Endometrium (tissue), 2 donors: ENCODE measurements around the gene TLX2.

Source experiments
- FAIRE-seq: peaks from 2 replicates; lab custom pipeline; 2012; peaks lifted over from hg19 to GRCh38; lab: Jason Lieb, UNC
- donor health status: control.
- donor health status: control.

TLX2 gene

DNA sequence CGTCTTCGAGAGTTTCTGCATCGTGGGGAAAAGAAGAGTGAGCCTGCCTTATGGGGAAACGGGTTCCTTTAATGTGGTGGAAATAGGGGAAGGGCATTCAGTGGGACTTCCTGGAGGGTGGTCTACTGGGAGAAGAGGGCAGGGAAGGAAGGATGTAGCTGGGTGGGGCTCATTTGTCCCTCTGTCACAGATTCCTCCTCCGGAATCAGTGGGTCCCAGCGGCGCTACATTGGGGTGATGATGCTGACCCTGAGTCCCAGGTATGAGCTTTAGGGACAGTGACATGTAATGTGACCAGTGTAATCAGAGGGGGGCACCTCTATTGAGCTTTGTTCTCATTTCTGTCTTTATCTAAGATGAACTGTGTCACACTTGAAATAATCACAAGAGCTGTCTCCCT is 17.4 kb downstream of the TLX2 start:
- FAIRE-seq = no peak

DNA sequence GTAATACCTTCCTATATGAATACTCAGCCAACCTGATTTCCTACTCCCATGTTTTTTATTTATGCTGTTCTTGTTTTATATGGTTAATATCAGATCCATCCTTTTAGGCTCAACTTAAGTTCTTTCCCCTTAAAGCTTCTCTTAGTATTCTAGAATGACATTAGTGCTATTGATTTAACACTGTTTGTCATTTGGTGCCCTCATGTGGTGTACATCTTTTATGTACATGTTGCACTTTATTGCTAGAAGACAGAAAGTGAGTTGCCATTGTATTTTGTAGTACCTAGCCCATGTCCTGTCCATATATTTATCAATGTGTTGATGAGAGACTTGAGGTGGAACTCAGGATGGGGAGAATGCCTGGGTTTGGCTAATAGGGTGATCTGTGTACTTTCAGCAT is 18.0 kb downstream of the TLX2 start:
- FAIRE-seq = no peak

DNA sequence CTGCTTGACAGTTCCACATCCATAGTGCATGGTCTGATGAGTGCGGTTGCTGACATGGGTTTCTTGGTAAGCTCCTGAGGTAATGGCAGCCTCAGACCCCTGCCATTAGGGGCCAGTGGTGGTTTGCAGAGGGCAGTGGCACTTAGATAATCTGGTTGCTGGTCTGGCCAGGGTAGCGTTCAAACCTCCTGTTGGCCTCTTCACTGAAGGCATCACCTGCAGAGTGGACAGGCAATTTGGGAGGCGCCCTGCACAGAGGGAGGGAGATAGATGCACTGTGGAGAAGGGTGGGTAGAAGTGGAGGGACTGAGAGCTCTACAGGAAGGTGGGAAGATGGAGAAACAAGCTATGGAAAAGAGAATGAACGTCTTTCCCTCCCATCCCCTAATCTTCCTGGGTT is 19.2 kb downstream of the TLX2 start:
- FAIRE-seq = no peak

DNA sequence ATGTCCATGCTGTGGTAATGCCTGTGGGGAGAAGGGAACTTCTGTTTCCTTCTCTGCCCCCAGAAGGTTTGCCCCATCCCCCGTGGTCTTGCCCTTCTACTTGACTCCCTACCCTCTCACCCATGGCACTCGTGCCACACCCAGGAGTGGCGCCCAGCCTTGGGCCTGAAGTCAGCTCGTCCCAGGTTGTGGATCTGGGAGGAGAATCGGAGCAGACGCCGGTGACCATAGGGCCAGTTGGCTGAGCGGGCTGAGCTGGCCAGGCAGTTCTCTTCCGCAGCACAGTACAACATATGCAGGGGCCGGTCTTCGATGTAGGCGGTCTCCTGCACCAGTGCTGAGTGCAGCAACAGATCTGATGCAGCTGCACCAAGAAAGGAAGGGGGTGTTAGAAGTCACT is 20.2 kb downstream of the TLX2 start:
- no peak for FAIRE-seq

DNA sequence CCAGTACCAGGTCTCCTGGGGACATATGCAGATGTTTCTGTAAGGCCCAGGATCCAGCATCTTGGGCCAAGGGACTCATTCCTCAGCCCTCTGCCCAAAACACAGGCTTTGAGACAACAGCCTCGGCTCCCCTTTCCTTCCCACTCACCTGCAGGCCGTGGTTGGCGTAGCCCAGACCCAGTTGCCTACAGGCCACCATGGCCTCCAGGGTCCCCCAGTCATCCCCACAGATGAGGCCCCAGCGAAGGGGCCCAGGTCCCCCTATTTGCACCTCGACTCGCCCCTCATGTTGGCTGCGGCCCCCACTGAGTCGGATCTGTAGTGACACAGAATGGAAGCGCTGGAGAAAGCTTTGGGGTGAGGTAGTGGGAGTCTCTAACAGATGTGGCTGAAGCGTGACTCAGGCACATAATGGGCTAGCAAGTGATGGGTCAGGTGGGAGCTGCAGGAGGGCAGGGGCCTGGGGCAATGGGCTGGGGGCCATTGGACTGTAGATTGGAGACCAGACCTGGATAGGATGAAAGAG is 21.3 kb downstream of the TLX2 start:
- no peak for FAIRE-seq

DNA sequence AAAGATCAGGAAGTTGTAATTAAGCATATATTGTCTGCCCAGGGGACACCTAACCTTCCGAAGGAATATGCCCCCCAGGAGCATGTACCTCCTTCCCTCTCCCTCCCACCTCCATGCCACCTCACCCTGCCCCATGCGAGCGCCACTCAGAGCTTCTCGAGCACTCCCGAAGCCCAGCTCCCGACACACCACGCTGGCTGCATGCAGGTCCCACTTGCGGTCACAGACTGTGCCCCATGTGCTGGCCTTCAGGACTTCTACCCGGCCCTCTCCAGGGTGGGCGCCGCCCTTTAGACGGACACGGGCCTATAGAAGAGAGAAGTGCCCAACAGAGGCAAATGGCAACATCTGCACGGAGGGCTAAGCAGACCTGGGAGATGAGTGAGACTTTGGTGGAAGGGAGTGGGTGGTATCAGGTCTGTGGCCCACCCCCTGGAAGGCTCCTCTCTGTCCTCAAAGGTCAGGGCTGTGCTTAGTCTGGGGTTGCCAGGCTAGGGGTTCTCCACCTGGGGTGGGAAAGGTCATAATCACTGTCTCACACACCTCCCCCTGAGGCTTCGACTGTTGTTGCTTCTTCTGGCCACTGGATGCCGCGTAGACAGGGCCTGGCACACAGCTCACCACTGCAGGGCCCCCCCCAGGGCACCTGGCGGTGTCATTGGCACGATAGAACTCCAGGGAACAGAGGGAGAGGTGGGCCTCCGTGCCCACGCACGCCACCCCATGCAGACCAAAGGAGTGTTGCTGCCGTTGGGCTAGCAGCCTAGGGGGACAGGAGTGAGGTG is 22.1 kb downstream of the TLX2 start:
- no peak for FAIRE-seq

DNA sequence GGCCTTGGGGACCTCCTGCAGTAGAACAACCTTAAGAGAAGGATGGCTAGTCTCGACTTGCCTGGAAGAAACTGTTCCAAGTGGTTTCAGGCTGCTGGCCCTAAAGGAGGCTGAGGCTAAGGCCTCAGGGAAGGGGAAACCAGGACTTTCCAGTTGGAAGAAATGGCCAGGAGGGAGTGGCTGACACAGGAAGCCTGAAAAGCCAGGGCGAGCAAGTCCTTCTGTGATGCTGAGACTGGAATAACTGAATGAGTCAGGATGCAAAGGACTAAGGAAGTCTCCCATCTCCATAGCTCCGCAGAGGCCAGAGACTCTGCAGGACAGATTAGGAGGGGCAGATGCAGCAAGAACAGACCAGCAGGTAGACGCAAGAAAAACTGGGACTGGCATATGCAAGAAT is 22.9 kb downstream of the TLX2 start:
- no peak for FAIRE-seq

DNA sequence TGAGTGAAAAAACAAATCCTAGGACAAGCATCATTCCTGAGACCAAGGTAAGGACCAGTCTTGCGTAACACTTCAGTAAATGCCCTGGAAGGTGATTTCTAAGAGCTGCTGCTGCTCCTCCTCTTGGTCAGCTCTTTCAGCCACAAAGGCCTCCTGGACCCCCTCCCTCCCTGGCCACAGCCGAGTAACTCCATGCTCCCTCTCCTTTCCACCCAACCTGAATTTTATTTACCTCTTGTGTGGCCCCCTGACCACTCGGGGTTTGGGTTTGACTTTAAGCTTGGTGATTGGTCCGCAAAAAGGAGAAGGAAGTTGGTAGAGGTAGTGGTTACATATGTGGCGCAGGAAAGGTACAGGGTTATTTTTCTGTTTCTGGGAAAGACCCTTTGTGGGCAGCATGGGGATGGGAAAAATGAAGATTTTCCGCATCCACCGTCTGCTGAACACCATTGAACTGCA is 24.7 kb downstream of the TLX2 start:
- FAIRE-seq = no peak

DNA sequence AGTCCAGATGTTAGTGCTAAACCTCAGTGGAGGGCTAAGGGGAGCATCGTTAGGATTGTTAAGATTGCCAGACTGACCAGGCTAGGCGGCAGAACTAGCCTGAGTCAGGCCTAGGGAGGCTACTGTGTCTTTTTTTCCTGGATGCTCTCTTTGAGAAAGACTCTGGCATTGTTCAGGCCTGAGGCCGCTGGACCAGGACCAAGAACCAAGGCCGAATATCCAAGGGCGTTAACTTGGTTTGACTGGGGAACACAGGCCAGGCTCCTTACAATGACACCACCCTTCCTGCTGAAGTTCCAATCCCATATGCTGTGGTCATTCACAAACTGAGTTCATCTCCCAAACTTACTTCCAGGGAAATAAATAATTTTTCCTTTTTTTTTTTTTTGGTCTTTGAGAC is 26.0 kb downstream of the TLX2 start:
- no peak for FAIRE-seq

DNA sequence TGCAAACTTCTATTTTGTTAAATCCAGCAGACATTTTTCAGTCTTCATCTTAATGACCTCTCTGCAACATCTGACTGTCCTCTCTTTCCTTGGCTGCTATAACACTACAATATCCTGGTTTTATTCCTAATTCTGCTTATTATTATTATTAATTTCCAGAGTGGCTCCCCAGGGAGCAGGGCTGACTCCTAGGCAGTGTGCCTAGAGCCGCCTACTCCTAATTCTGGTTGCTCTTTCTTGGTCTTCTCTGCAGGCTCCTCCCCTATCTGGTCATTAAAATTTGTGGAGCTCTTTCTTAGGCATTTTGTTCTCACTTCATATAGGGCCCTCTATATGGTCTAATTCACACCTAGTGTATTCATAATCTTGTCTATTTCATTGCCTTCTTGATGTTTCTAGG is 28.7 kb downstream of the TLX2 start:
- no peak for FAIRE-seq

DNA sequence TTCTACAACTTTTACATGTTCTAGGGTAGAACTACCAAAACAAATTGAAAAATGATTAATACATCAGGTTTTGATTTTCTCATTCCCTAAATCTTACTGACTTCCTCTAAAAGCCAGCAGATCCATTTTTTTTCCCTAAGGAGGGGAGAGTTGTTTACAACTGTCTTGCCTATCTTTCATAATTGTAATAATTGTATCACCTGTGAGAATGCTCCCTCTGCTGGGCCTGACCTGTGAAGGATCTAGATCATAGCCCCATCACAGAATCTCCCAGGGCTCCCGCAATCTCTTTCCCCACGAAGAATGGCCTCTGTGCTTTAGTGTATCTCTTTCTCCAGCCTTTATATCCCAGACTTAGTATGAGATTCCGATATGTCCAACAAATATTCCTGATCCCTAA is 30.4 kb downstream of the TLX2 start:
- FAIRE-seq = no peak

DNA sequence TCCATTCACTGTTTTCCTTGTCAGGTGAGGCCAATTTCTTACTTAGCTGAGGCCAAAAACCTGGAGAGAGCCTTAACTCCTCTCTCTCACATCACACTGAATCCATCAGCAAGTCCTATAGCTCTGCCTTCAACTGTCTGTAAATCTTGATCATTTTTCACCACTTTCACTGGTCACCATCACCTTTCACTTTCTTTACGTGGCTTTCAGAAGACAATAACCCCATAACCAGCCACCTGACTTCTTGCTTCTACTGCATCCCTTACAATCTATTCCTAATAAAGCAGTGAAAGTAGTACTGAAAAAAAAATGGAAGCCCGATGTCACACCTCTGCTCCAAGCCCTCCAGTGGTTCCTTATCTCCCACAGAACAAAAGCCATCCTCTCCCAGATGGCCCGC is 31.8 kb downstream of the TLX2 start:
- no peak for FAIRE-seq

DNA sequence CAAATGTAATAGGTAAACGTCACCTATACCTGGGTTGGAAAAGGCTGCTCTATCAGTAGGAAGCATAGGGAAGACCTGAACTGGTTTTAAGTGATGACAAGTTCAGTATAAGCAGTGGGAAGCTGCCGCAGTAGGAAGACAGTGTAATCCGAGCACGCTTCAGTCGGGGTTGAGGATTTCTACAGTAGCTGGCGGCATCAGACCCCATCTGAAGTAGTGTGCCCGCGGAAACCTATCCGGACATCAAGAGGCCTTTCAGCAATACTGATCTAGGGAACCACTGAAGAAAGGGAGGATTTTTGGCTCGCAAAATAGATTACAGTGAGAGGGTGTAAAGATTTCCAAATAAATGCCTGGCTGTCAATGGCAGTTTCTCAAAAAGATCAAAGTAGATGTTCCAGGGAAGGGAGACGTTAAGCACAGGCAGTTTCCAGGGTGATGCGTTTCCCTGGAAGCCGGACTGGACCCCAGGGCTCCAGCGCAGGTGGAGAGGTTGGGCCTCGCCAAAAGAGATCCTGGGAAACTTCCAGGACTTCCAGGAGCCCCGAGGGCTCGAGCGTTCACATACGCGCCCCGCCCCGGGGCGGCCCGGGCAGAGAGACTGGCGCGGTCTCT is 34.1 kb downstream of the TLX2 start:
- no peak for FAIRE-seq

DNA sequence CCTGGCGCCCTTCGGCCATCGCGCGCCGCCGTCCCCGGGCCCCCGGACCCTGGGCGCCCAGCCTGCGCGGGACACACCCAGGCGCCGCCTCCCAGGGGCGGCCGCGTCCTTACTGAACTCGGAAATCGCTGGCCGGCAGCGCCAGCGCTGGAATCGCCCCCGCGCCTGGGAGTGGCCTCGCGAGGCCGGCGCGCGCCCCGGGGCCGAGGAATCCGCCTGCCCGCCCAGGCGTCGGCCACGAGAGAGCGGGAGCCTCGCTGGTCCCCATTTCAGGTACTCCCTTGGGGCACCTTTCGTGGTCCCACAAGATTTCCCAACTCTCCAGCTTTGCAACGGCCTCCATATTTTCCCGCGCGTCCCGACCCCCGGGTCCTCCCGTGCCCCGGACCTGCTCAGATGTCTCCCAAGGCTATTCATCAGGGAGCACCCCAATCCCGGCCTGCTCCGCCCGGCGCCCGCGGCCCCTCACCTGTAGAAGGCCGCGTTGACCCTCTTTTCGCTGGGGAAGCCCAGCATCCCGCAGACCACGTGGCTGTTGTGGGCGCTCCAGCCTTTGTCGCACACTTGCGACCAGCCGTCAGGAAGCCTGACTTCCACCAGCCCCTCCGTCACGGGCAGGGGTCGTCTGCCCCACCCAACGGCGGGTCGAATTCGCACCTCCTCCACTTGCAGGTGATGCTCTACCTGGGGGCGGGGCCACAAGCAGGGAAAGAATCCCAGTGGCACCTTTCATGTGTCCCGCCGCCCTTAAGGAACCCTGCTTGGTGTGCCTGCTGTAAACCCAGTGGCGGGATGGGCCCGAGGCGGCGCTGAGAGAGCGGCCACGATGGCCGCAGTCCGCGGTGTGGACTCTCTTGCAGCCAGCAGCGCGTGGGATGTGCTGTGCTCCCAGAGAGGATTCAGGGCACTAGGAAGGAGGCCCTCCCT is 34.9 kb downstream of the TLX2 start:
- no peak for FAIRE-seq

DNA sequence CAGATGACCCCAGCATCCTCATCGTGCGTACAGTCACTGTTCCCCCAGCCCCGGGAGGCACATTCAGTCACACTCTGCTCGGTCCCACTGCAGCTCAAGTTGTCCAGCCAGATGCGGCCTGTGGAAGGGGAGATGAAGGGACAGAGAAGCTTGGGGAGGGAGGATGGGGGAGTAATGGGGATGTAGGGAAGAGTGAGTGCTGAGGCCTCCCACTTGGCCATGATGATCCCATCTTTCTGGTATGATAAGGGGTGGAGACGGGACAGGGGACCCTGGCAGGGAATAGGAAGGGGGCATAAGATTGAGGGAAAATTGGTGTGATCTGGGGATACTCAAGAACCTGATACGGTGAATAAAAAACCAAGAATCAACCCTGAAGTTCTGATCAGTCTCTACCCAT is 36.0 kb downstream of the TLX2 start:
- no peak for FAIRE-seq

DNA sequence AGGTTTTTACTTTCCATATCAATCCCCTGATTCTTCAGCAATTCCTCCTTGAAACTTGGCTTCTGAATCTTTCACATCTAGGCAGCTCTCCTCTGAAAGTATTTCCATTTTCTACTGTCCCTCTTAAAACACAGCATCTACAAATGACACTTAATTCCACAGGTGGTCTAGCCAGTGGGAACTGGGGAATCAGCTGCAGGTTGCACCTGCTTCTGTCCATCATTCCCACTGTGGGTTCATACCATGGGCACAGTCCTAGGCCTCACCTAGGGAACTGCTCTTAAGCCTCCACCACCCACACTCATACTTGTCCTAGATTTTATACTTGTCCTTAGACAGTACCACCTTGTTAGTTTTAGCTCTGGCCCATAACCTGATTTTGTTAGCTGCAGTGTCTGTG is 37.3 kb downstream of the TLX2 start:
- FAIRE-seq = no peak

DNA sequence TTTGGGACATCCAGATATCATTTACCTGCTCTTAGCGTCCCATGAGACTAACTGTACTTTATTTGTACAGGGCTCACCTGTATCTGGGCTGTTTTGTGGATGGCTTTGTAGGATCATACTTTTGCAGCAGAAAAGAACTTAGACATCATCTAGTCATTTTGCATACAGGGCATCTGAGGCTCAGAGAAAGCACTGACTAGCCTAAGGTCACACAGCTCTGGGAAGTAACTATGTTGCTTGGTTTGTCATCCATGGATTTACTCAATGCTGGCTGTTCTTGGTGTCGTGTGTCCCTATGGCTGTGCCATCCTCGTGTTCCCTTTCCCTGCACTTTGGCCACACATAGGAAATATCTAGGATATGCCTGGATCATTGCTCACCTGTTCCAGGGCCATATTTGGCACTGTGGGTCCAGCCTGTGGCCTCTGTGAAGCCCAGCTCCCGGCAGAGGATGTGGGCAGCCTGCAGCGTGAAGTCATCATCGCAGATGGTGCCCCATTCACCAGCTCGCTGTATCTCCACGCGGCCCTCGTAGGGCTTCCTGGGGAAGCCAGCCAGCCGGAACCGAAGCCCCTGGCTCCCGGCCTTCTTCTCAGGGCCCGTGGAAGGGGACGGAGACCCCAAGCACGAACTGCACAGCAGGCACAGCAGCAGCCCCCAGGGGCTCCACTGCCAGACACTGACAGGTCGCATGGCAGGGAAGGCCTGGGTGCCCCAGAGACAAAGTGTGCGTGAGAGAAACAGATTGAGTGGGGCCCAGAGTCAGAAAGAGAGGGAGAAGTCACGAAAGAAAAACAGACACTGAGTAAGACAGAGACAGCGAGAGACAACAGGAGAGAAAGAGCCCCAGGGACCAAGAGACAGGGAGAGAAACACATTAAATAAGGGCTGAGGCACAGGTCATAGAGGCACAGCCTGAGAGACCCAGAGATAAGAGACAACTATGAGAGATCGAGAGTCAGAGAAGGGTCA is 38.0 kb downstream of the TLX2 start:
- FAIRE-seq = no peak

DNA sequence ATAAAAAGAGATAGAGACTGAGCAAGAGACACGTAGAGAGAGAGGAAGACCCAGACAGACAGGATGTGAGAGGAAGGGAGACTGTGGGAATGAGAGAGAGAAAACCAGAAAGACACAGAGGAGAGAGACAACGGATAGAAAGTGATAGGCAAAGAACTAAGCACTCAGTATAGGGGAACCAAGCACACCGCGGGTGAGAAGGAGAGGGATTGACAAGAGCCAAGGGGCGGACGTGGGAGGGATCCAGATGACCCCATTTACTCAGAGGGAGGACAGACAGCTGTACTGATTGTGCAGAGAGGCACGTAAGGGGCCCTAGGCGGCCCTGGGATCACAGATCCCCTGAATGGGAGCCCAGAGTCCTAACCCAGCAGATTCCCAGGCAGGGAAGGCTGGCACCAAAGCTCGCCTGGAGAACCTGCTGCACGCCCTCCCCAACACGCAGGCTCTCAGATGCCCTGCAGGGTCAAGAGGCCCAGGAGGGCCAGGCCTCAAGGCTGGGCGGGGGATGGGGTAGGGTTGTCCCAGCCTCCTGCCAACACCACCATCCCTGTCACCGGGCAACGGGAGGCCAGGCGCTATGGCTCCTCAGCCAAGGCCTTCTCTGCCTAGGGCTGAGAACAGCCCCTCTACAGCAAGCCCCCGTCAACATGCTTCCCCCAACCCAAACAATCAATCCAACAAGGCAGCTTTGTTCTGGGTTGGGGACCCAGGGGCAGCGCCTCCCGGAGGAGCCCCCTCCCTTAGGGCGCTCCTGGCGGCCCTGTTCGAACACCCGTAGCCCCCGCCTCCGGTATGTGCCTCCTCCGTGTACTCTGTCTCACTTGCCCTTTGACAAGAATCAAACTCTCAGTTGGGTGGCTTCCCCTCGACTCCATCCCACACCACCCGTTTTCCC is 38.9 kb downstream of the TLX2 start:
- no peak for FAIRE-seq

DNA sequence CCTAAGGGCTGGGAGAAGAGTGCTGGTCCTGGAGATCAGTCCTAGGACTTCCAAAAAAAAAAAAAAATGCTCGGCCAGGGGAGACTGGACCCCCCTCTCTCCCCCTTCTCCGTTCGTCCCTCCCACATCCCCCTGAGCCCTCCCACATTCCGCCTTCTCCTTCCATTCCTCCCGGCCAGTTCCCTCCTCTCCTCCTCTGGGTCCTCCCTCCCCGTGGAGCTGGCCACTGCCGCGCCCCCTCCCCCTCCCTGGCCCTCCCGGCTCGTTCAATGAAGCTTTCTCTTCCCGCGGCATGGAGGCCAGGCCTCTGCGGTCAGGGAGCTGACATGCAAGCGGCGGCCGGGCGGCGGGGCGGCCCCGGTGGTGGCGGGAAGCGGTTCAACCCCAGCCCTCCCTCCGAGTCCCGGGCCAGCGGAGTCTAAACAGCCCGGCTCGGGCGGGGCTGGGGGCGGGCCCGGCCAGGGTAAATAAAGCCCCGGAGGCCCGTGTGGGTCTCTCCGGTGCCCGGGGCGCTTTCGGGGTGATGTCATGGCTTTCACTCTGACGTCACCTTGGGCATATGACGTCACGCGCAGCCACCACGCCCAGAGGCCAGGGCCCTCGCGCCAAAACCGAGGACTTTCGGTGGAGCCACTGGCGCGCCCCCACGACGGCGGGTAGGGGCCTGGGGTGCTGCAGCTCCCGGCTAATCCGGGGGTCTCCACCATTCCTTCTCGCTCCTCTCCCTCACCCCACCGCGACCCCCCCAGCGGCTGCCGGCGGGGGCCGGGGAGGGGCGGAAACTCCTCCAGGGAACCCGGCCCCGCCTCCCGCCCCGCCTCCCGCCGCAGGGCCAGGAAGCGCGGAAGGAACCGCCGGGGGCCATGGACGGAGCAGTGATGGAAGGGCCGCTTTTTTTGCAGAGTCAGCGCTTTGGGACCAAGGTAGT is 39.9 kb downstream of the TLX2 start, which contains the start of the genes DOK1 and LOXL3:
Gene DOK1, plus strand, starts transcription at position 829 of the 928 bp plus-strand sequence. Its CDS starts 35 bp downstream, at position 864.
Gene LOXL3, minus strand, starts transcription at position 51 of the 928 bp plus-strand sequence. CDS start 1,308 bp downstream, outside the sequence.
- no peak for FAIRE-seq
